ENCODE data around the gene TPRX2.
"Not testable (repeated sequence)": the region's sequence is repeated elsewhere in the genome, so short reads cannot be mapped to it uniquely, and the experiment has no call there.

TPRX2 gene

GRCh38 chr19:47858646-47859285 lies at the start of gene TPRX2:
Gene TPRX2, plus strand, starts transcription at chr19:47859235. Its CDS starts 12 bp downstream, at chr19:47859247.
- DNase-seq (ENCODE audit: low read depth), result not testable (repeated sequence)

GRCh38 chr19:47813304-47813994 lies 45.6 kb upstream of the TPRX2 start:
- DNase-seq (ENCODE audit: low read depth), result no peak

GRCh38 chr19:47813995-47814328 lies 45.1 kb upstream of the TPRX2 start:
- no peak for DNase-seq (ENCODE audit: low read depth)

GRCh38 chr19:47816270-47816669 lies 42.8 kb upstream of the TPRX2 start:
- DNase-seq (ENCODE audit: low read depth), result not testable (repeated sequence)

GRCh38 chr19:47818221-47818620 lies 40.8 kb upstream of the TPRX2 start:
- not testable (repeated sequence) for DNase-seq (ENCODE audit: low read depth)

GRCh38 chr19:47819858-47820257 lies 39.2 kb upstream of the TPRX2 start:
- no peak for DNase-seq (ENCODE audit: low read depth)

GRCh38 chr19:47820410-47820809 lies 38.6 kb upstream of the TPRX2 start:
- no peak for DNase-seq (ENCODE audit: low read depth)

- no peak for DNase-seq (ENCODE audit: low read depth)
Measured at GRCh38 chr19:47821460-47822020, 37.5 kb upstream of the TPRX2 start, which contains the start of gene CRX. Gene CRX, plus strand, starts transcription at chr19:47821937. Its CDS starts 12,507 bp downstream, at chr19:47834444.

GRCh38 chr19:47824396-47824795 lies 34.6 kb upstream of the TPRX2 start:
- no peak for DNase-seq (ENCODE audit: low read depth)

- no peak for DNase-seq (ENCODE audit: low read depth)
Measured at GRCh38 chr19:47826800-47827199, 32.2 kb upstream of the TPRX2 start.

GRCh38 chr19:47832723-47833122 lies 26.3 kb upstream of the TPRX2 start:
- no peak for DNase-seq (ENCODE audit: low read depth)

- no peak for DNase-seq (ENCODE audit: low read depth)
Measured at GRCh38 chr19:47836038-47836437, 23.0 kb upstream of the TPRX2 start.

GRCh38 chr19:47839411-47839810 lies 19.6 kb upstream of the TPRX2 start:
- no peak for DNase-seq (ENCODE audit: low read depth)

GRCh38 chr19:47839913-47840312 lies 19.1 kb upstream of the TPRX2 start:
- DNase-seq (ENCODE audit: low read depth), result no peak

- no peak for DNase-seq (ENCODE audit: low read depth)
Measured at GRCh38 chr19:47842941-47843340, 16.1 kb upstream of the TPRX2 start.

- DNase-seq (ENCODE audit: low read depth), result no peak
Measured at GRCh38 chr19:47848425-47848822, 10.6 kb upstream of the TPRX2 start.

GRCh38 chr19:47848823-47849473 lies 10.1 kb upstream of the TPRX2 start:
- no peak for DNase-seq (ENCODE audit: low read depth)

- no peak for DNase-seq (ENCODE audit: low read depth)
Measured at GRCh38 chr19:47853003-47853402, 6.0 kb upstream of the TPRX2 start.

GRCh38 chr19:47854459-47854858 lies 4.6 kb upstream of the TPRX2 start:
- DNase-seq (ENCODE audit: low read depth), result no peak

GRCh38 chr19:47858231-47858630 lies 804 bp upstream of the TPRX2 start:
- DNase-seq (ENCODE audit: low read depth), result not testable (repeated sequence)

- DNase-seq (ENCODE audit: low read depth), result not testable (repeated sequence)
Measured at GRCh38 chr19:47859838-47860237, 803 bp downstream of the TPRX2 start.

- no peak for DNase-seq (ENCODE audit: low read depth)
Measured at GRCh38 chr19:47860602-47861297, 1.7 kb downstream of the TPRX2 start.
